ENCODE results near the gene SRPK1. TPM values are rescaled to one million over a fixed set of nuclear protein-coding genes. Genes with fewer than 3 reads are reported as not detected.

SRPK1 gene
- total RNA-seq, 2 donors from 2014 or later = 19.7 to 24.2 TPM

DNA sequence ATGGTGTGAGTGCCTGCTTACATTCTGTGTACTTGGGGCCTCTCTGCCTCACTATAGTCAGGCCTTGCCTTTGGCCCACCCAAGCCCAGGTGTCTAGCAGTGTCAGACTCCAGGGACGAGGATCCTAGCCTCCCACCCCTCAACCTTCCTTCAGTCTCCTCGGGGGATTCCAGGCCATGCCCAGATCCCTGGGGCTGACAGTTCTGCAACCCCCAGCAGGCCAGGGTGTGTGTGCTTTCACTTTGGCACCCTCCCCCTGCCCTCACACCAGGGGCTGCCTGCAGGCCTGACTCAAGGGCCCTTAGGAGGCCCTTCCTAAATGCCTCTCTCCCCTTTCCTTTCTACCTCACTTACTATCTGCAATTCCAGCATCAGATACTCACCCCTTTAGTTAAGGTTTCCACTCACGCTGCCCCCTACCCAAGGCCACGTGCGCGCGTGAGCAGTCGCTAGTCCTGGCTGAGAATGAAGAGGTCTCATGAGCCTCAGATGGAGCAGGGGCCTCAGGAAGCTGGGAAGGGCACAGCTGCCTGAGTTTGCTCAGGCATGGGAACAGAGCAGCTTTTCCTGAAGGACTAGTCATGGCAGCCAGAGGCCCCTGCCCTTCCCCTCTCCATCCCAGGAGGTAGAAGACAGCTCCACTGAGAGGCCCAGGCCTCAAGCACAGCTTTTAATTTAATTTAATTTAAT lies 122.9 kb downstream of the SRPK1 start:
- TF ChIP-seq CTCF (IDR thresholded peaks at IDR 0.05) = no peak
- no peaks in the 10 kb centered on the region for H3K27me3 ChIP-seq
- no peaks in the 10 kb centered on the region for H3K9me3 ChIP-seq
- H3K4me3 ChIP-seq = no peak overlapping the region
- H3K36me3 ChIP-seq = no peaks in the 10 kb centered on the region
- no peak overlapping the region for H3K27ac ChIP-seq
- DNase-seq (ENCODE audit: low spot score) = no peak
- H3K4me1 ChIP-seq = no peaks in the 10 kb centered on the region

DNA sequence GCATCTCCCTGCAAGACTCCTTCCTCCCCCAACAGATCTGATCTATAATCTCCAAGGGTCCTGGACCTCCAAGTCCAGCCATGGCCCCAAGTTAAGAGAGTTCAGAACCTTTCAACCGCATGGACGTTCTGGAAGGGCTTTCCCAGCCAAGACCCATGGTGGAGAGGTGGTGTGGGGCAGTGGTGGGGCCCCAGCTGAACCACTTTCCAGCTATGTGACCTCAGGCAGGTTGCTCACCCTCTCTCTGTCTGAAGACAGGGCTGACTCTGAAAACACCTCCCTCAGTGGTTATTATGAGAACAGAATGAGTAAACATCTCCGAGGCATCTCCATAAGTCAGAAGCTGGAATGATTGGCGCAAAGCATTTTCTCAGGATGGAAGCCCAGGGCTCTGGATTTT lies 124.7 kb downstream of the SRPK1 start:
- Histone ChIP-seq H3K27me3 (no peaks in the 10 kb centered on the region), H3K9me3 (no peaks in the 10 kb centered on the region), H3K4me1 (no peaks in the 10 kb centered on the region), H3K36me3 (no peaks in the 10 kb centered on the region), H3K27ac (no peak overlapping the region), H3K4me3 (no peak overlapping the region)
- no peak for DNase-seq (ENCODE audit: low spot score)
- TF ChIP-seq CTCF (IDR thresholded peaks at IDR 0.05) = no peak

DNA sequence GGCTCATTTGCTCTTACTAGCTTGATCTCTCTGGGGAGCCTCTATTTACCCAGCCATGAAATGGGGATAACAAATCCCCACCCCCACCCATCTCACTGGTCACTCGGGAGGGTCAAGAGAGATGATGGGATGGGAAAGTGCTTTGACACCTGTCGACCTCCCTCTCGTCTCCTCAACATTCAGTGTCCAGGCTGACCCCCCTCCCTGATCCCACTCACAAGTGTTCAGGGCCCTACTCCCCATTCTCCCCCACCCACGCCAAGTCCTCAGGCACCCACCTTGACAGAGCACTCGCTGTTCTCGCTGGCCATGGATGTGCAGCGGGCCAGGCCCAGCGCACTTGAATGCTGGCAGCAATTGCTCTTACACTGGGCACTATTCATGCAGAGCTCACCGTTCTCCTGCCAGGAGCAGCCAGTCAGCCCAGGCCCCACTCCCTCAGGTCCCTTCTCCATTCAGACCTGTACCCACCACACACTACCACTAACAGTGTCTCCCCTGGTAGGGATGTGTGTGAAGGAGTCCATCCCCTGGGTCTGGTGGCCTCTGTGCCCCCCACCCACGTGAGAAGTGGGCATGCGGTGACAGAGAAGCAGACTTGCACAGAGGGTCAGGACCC lies 125.3 kb downstream of the SRPK1 start:
- no peak for TF ChIP-seq CTCF (IDR thresholded peaks at IDR 0.05)
- Histone ChIP-seq H3K4me1 (no peaks in the 10 kb centered on the region), H3K27me3 (no peaks in the 10 kb centered on the region), H3K4me3 (no peak overlapping the region), H3K36me3 (no peaks in the 10 kb centered on the region), H3K27ac (no peak overlapping the region), H3K9me3 (no peaks in the 10 kb centered on the region)
- DNase-seq (ENCODE audit: low spot score) = no peak

GRCh38 chr6:35794536-35795452 lies 126.1 kb downstream of the SRPK1 start:
- H3K27ac ChIP-seq = no peak overlapping the region
- no peak for TF ChIP-seq CTCF (IDR thresholded peaks at IDR 0.05)
- no peak for DNase-seq (ENCODE audit: low spot score)
- H3K27me3 ChIP-seq = no peaks in the 10 kb centered on the region
- no peaks in the 10 kb centered on the region for H3K9me3 ChIP-seq
- no peak overlapping the region for H3K4me3 ChIP-seq
- no peaks in the 10 kb centered on the region for H3K4me1 ChIP-seq
- H3K36me3 ChIP-seq = no peaks in the 10 kb centered on the region

DNA sequence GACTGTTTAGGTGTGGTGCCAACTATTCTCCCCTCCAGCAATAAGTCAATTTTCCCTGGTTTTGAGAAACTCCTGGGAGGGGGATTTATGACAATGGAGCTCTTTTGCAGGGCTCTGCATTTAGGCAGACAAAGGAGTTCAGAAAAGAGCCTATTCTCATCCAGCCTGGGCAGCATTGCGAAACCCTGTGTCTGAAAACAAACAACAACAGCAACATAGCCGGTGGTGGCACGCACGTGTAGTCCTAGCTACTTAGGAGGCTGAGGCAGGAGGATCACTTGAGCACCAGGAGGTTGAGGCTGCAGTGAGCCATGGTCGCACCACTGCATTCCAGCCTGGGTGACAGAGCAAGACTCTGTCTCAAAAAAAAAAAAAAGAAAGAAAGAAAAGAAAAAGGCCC lies 130.2 kb downstream of the SRPK1 start:
- TF ChIP-seq CTCF (IDR thresholded peaks at IDR 0.05) = no peak
- Histone ChIP-seq H3K36me3 (no peaks in the 10 kb centered on the region), H3K27me3 (peaks cover 0 to 5% of the 10 kb centered on the region in 2 donors), H3K27ac (no peak overlapping the region), H3K9me3 (no peaks in the 10 kb centered on the region), H3K4me1 (no peaks in the 10 kb centered on the region), H3K4me3 (no peak overlapping the region)
- no peak for DNase-seq (ENCODE audit: low spot score)

All from right atrium auricular region (tissue), 2 donors.